ENCODE measurements around the gene TTC39B.

DNA sequence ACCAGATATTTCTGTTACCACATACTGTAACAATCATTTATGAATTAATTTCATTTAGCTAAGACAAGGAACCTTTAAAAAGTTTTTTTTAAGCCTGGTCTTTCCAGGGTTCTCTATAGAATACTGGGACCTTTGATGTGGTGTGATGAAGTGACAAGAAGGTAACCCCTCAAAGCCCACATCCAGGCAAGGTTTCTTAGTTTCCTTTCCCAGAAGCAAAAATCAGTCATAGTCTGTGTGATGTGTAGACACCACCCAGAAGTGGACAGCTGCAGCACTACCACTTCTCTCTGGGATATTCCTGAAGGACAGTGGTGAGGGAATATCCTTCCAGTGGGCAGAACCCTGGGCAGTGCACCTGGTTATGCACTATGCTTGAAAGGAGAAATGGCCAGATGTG lies 115.6 kb downstream of the TTC39B start:
- TF ChIP-seq, protein P1, sequence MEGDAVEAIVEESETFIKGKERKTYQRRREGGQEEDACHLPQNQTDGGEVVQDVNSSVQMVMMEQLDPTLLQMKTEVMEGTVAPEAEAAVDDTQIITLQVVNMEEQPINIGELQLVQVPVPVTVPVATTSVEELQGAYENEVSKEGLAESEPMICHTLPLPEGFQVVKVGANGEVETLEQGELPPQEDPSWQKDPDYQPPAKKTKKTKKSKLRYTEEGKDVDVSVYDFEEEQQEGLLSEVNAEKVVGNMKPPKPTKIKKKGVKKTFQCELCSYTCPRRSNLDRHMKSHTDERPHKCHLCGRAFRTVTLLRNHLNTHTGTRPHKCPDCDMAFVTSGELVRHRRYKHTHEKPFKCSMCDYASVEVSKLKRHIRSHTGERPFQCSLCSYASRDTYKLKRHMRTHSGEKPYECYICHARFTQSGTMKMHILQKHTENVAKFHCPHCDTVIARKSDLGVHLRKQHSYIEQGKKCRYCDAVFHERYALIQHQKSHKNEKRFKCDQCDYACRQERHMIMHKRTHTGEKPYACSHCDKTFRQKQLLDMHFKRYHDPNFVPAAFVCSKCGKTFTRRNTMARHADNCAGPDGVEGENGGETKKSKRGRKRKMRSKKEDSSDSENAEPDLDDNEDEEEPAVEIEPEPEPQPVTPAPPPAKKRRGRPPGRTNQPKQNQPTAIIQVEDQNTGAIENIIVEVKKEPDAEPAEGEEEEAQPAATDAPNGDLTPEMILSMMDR (IDR thresholded peaks at IDR 0.05; ENCODE audit: low read length) = no peak
- no peak for TF ChIP-seq EZH2 (optimal IDR thresholded peaks at IDR 0.05; ENCODE audit: low read depth, low read length)

Data from MM.1S (cell line).